GM10266 (cell line): ENCODE measurements around the gene RABGEF1.
"Not testable (repeated sequence)": the region's sequence is repeated elsewhere in the genome, so short reads cannot be mapped to it uniquely, and the experiment has no call there.

ENCODE experiments used
- DNase-seq: peaks from one replicate; pipeline ENCODE4 v3.0.0; 2012; ENCODE audit errors: extremely low spot score
- CTCF ChIP-seq: IDR thresholded peaks from 2 replicates; pipeline ENCODE4 v1.5.1; 2012; ENCODE audit warnings: mild to moderate bottlenecking, low read depth; ENCODE audit not compliant: control insufficient read depth, insufficient read depth; ENCODE audit errors: missing control alignments

RABGEF1 gene

GRCh38 chr7:66740302-66740979, at the start of gene RABGEF1:
TSS of gene RABGEF1 (plus strand) at chr7:66740733. CDS start at chr7:66771900, 31,167 bp downstream.
- TF ChIP-seq CTCF = no peak

GRCh38 chr7:66693331-66693730, 47.2 kb upstream of the RABGEF1 start:
- no peak for TF ChIP-seq CTCF
- DNase-seq = no peak

More at GRCh38 chr7:66740302-66740979, at the start of gene RABGEF1:
- DNase-seq = peak; percentile 94

GRCh38 chr7:66694286-66694685, 46.2 kb upstream of the RABGEF1 start:
- DNase-seq = no peak
- TF ChIP-seq CTCF = no peak

- DNase-seq = not testable (repeated sequence)
These were observed 45.1 kb upstream of the RABGEF1 start for GRCh38 chr7:66695417-66695816.

GRCh38 chr7:66696134-66696533, 44.4 kb upstream of the RABGEF1 start:
- not testable (repeated sequence) for DNase-seq

GRCh38 chr7:66696774-66697191, 43.8 kb upstream of the RABGEF1 start:
- no peak for DNase-seq
- no peak for TF ChIP-seq CTCF

GRCh38 chr7:66697449-66698438, 42.8 kb upstream of the RABGEF1 start:
- DNase-seq = no peak
- TF ChIP-seq CTCF = no peak

- DNase-seq = no peak
- TF ChIP-seq CTCF = no peak
These were observed 41.8 kb upstream of the RABGEF1 start for GRCh38 chr7:66698652-66699205.
